KOPT-K1 (cell line): ENCODE measurements around the gene IER5L.
"Not testable (repeated sequence)": the region's sequence is repeated elsewhere in the genome, so short reads cannot be mapped to it uniquely, and the experiment has no call there.

Experiments used
- H3K27ac ChIP-seq: fragments of 200-600 bp; sonication (generic); 2 replicates; pipeline ENCODE4 v1.5.1; 2016; ENCODE audit warnings: antibody characterized with exemption, mild to moderate bottlenecking, low read depth, low read length; ENCODE audit not compliant: poor library complexity, severe bottlenecking
- H3K36me3 ChIP-seq: fragments of 200-600 bp; sonication (generic); 2 replicates; pipeline ENCODE4 v1.5.1; 2017; ENCODE audit warnings: antibody characterized with exemption, mild to moderate bottlenecking, low read length, moderate library complexity; ENCODE audit not compliant: insufficient read depth
- H3K9me3 ChIP-seq: fragments of 200-600 bp; sonication (generic); 2 replicates; pipeline ENCODE4 v1.5.1; 2017; ENCODE audit warnings: antibody characterized with exemption, low read length, mild to moderate bottlenecking; ENCODE audit not compliant: insufficient read depth, poor library complexity, severe bottlenecking

IER5L gene

DNA sequence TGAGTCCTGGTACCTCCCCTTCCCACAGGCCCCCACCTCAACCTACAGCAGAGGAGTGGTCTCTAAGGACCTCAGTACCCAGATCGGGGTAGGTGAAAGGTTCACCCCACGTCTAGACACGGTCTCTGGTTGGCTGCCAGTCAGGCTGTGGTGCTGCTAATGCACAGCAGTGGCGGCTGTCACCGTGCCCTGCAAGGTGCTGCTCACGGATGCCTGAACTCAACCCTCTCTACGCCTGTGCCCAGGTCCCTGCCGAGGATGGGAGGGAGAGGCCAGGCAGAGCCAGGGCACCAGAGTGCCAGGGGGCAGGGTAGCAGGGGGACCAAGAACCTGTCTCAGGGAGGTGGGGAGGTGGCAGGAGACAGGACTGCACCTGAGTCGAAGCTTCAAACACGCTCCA lies 14.3 kb downstream of the IER5L start:
- no peak overlapping the region for H3K27ac ChIP-seq
- no peaks in the 10 kb centered on the region for H3K36me3 ChIP-seq
- H3K9me3 ChIP-seq = no peaks in the 10 kb centered on the region

DNA sequence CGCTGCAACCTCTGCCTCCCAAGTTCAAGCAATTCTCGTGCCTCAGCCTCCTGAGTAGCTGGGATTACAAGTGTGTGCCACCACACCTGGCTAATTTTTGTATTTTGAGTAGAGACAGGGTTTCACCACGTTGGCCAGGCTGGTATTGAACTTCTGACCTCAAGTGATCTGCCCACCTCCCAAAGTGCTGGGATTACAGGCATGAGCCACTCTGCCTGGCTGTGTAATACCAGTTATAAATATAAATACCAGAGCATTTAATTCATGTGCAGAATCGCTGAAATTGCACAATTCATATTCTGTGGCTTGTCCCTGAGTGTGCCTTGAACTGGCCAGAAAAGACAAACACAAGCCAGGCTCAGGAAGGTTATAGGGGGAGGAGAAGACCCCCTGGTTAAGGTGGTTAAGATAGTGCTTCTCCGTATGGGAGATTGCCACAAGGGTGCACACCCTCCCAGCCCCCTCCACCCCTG lies 14.8 kb downstream of the IER5L start:
- not testable (repeated sequence) for H3K9me3 ChIP-seq, H3K36me3 ChIP-seq, H3K27ac ChIP-seq

GRCh38 chr9:129162497-129163197 lies 15.4 kb downstream of the IER5L start:
- H3K36me3 ChIP-seq = no peaks in the 10 kb centered on the region
- no peaks in the 10 kb centered on the region for H3K9me3 ChIP-seq
- no peak overlapping the region for H3K27ac ChIP-seq

- Histone ChIP-seq H3K9me3 (no peaks in the 10 kb centered on the region), H3K36me3 (no peaks in the 10 kb centered on the region), H3K27ac (no peak overlapping the region)
Observed at GRCh38 chr9:129161534-129161837, 16.6 kb downstream of the IER5L start.

GRCh38 chr9:129160712-129161533 lies 17.1 kb downstream of the IER5L start:
- no peaks in the 10 kb centered on the region for H3K9me3 ChIP-seq
- no peak overlapping the region for H3K27ac ChIP-seq
- H3K36me3 ChIP-seq = no peaks in the 10 kb centered on the region

DNA sequence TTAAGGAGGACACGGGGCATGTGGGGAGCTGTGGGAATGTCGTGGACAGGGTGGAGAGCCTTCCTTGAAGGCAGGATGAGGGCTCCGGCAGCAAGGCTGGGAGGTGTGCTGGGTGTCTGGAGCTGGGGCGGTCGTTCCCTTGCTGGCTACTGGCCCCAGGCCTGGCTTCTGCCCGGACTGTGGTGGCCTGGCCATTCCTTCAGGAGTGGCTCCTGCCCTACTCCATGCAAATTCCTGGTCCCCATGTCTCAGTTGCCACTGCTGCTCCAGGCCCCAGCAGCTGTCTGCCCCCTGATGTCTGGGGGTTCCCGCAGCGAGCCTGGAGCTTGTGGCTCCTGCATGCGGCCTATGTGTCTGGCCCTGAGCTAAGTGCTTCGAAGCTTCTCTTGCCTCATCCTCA lies 21.9 kb downstream of the IER5L start:
- Histone ChIP-seq H3K36me3 (no peaks in the 10 kb centered on the region), H3K27ac (no peak overlapping the region), H3K9me3 (no peaks in the 10 kb centered on the region)

DNA sequence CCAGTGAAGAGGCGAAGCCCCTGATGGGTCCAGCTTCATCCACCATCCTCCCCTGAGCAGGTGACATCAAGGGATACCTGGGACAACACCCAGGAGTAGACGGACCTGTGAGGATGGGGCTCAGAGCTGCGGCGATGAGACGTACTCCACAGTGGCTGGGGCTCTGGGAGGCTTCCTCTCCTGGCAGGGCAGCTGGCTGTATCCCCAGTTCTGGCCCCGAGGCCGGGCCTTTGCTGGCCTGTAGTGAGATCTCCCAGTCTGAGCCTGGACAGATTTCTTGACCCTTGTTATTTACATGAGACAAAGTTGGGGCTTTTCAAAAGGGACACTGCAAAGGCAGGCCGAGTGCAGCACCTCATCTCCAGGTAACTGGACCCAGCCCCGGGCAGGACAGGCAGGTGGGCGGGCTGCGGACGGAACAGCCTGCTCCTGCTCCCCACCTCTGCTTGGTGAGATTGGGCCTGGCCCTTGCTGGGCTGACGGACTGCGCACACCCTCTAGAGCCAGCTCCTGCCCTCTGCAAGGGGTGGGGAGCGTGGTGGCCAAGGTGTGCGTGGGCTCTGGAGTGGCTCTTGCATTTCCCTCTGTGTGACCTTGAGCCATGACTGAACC lies 23.1 kb downstream of the IER5L start:
- H3K27ac ChIP-seq = no peak overlapping the region
- no peaks in the 10 kb centered on the region for H3K36me3 ChIP-seq
- no peaks in the 10 kb centered on the region for H3K9me3 ChIP-seq

DNA sequence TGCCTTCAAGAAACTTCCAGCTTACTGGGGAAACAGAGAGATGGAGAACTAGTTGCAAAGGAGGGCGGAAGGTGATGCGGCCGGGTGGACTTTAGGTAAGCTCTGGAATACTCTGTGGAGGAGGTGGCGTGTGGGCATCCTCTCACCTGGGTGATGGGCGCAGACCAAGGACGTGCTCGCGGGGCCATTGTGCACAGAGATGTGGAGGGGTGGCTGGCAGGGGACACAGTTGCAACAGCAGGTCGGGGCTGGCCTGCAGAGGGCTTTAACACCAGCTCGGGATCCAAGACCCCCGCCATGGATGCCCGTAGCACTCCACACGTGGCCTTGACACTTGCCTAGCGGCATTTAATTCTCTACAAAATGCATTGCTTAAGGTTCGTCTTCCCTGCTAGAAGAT lies 26.6 kb downstream of the IER5L start:
- no peaks in the 10 kb centered on the region for H3K9me3 ChIP-seq
- no peaks in the 10 kb centered on the region for H3K36me3 ChIP-seq
- no peak overlapping the region for H3K27ac ChIP-seq

DNA sequence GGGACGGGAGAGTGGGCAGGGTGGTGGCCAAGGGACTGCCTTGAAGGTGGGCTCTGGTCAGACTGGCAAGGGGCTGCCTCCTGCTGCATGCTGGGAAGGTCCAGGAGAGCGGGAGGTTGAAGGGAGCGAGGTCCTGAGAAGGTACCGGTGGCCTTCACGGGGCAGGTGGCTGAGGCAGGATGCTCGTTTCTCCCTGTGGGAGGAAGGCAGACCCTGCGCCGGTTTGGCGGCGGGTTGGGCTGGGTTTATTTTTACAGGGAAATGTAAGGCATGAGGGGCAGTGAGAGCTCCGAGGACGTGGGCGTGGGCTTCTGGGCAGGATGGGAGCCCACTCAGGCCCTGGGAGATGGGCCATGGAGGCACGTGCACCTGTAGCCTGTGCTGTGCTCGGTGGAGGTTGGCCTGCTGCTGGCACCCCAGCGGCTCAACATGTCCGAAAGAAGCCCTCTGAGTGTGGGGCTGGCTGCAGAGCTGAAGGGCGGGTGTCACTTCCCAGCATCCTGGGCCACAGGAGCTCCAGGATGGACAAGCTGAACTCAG lies 27.3 kb downstream of the IER5L start:
- no peaks in the 10 kb centered on the region for H3K36me3 ChIP-seq
- no peaks in the 10 kb centered on the region for H3K9me3 ChIP-seq
- H3K27ac ChIP-seq = no peak overlapping the region

DNA sequence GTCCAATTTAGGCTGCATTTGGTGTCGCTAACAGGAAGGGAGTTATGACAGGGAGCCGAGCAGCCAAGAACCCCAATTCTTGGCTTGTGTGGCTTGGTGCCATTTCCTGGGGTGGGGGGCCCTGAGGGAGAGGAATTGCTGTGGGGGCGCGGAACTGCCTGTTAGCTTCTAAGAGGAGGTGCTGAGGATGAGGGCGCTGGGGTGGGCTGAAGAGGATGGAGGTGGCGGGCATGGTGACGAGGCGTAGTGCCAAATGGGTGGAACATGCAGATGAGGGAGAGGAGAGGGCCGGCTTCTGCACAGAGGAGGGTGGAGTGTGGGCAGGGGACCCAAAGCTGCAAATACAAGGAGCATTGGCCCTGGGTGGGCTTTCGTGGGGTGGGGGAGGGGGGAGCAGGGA lies 27.9 kb downstream of the IER5L start:
- no peaks in the 10 kb centered on the region for H3K36me3 ChIP-seq
- no peaks in the 10 kb centered on the region for H3K9me3 ChIP-seq
- H3K27ac ChIP-seq = no peak overlapping the region

DNA sequence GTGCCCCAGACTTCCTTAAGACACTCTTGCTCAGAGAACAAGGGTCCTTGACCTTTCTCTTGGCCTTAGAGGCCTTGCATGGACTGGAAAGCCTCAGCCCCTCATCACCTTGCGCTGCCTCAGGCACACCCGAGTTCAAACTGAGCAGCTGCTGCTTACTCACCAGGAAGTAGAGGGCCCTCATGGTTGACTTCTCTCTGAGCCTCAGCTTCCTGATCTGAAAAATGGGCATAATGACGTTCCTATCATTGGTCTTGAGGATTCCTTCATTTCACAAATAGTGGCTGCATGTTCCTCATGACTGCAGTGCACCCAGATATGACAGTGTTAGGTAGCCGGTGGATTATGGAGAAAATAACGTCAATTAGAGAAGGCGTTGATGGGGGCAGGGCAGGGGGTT lies 28.6 kb downstream of the IER5L start:
- H3K27ac ChIP-seq = peak overlapping the region; percentile 40
- no peaks in the 10 kb centered on the region for H3K36me3 ChIP-seq
- no peaks in the 10 kb centered on the region for H3K9me3 ChIP-seq

DNA sequence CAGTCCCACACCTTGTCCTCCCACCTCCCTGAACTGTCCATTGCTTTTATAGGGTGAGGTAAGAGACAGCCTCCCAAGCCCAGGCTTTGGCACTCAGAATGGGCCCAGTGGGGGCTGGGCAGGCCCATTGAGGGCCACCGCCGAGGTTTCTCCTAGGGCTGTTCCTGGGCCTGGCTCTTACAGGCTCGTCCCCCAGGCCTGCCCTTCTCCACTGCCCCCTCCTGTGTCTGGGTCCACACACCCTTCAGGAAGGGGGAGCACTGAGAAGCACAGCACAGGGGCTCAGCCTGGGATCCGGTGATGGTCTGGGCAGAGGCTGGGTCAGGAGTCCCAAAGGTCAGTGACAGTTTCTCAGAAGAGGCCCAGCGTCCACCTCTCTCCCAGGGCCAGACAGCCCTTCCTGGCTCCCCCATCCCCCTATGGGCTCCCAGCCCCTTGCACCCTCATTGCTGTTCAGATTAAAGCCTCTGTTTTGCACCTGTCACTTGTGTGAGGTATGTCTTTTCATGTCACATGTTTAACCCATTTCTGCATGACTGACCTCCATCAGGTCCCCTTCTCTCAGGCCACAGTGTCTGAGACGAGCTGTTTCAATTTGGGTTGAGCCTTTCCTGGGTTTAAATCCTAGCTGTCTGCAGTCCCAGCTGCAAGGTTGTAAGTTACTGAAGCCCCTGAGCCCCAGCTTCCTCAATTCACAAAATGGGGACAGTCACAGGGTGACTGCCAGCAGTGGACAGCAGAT lies 29.4 kb downstream of the IER5L start:
- Histone ChIP-seq H3K36me3 (peaks cover 6% of the 10 kb centered on the region), H3K27ac (peak overlapping the region; percentile 40), H3K9me3 (no peaks in the 10 kb centered on the region)

- H3K27ac ChIP-seq = no peak overlapping the region
- peaks cover 23% of the 10 kb centered on the region for H3K36me3 ChIP-seq
- H3K9me3 ChIP-seq = no peaks in the 10 kb centered on the region
Observed at GRCh38 chr9:129146441-129146941, 31.6 kb downstream of the IER5L start.

DNA sequence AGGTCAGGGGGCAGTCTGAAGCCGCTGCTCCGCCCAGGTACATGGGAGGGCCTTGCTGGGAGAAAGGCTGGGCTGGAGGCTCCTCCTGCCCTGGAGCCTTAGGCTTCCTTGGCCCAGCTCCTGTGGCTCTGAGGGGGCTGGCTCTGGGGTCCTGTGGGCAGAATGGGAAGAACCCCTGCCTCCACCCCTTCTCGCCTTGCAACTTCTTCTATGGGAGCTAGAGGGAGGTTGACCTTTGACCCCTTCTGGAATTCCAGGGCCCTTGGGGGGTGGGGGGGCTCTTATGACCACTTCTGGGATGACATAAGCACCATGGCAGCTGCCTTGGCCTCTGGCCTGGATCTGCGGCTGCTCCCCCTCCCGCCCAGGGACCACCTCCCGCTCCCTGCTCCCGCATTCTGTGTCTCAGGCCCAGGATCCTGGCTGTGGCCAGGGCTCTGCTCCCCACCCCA lies 32.2 kb downstream of the IER5L start:
- Histone ChIP-seq H3K27ac (no peak overlapping the region), H3K9me3 (no peaks in the 10 kb centered on the region), H3K36me3 (peaks cover 23% of the 10 kb centered on the region)

DNA sequence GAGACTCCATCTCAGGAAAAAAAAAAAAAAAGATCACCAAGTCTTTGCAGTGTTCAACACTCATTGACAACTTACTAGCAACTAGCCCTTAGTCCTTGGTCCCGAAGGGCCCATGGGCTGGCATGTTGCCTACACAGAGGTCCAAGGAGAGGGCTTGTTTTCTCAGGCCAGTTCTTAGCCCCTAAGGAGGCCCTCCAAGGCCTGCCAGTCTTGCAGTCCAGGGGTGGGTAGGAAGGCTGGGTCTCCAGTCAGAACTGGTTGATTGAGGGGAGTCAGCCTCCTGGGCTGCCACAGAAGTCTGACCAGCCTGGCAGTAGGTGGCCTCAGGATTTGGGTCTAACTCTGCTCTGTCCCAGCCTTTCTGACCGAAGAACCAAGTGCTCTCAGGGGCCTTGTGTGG lies 32.7 kb downstream of the IER5L start:
- H3K9me3 ChIP-seq = no peaks in the 10 kb centered on the region
- no peak overlapping the region for H3K27ac ChIP-seq
- peaks cover 23% of the 10 kb centered on the region for H3K36me3 ChIP-seq
